Gastroesophageal sphincter (tissue), 3 donors: Measurements from ENCODE around the gene GFRA4.

ENCODE experiments used
- POLR2A ChIP-seq, 2 donors: fragments of 450-650 bp; IDR thresholded peaks; one replicate each; pipeline ENCODE4 v1.6.1; 2017; ENCODE audit warnings: antibody characterized with exemption in 2 of 2, mild to moderate bottlenecking in 2 of 2, moderate library complexity in 1 of 2
- POLR2AphosphoS5 ChIP-seq: sonication (generic); formaldehyde crosslinking; IDR thresholded peaks from one replicate; pipeline ENCODE4 v1.6.1; 2017; ENCODE audit warnings: antibody characterized with exemption
- TF ChIP-seq, protein P1 (sequence below), 4 experiments: fragments of 200-600 bp in 2 of 4; fragments of 450-650 bp in 2 of 4; sonication (generic) in 1 of 4; IDR thresholded peaks; one replicate each; pipeline ENCODE4 v1.5.1; 2017 to 2019; ENCODE audit warnings: antibody characterized with exemption in 4 of 4, mild to moderate bottlenecking in 2 of 4, moderate library complexity in 2 of 4

DNA sequence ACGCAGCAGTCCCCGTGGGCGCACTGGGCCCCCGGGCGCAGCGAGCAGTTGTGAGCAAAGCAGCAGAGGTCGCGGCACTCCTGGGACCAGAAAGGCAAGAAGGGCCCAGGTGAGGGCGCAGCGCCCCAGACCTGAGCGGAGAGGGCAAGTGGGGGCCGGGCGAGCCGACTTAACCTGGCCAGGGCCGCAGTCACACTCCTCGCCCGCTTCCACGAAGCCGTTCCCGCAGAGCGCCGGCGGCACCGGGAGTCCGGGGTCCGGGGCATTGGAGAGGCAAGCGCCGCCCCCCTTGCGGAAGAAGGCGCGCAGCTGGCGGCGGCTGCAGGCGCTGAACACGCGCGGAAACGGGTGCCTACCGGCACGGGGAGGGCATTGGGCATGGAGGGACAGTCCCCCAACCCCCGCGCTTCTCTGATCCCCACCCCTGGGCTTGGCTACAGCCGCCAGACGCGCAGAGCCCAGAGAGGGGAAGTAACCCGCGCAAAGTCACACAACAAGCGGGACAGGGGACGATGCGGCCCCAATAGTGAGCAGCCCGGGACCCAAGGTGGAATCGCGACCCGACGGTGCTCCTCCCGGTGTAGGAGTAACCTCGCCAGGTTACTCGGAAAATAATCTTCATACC, 9.5 kb upstream of the GFRA4 start:
- TF ChIP-seq, protein P1, sequence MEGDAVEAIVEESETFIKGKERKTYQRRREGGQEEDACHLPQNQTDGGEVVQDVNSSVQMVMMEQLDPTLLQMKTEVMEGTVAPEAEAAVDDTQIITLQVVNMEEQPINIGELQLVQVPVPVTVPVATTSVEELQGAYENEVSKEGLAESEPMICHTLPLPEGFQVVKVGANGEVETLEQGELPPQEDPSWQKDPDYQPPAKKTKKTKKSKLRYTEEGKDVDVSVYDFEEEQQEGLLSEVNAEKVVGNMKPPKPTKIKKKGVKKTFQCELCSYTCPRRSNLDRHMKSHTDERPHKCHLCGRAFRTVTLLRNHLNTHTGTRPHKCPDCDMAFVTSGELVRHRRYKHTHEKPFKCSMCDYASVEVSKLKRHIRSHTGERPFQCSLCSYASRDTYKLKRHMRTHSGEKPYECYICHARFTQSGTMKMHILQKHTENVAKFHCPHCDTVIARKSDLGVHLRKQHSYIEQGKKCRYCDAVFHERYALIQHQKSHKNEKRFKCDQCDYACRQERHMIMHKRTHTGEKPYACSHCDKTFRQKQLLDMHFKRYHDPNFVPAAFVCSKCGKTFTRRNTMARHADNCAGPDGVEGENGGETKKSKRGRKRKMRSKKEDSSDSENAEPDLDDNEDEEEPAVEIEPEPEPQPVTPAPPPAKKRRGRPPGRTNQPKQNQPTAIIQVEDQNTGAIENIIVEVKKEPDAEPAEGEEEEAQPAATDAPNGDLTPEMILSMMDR (IDR thresholded peaks at IDR 0.05) = no peak
- TF ChIP-seq POLR2AphosphoS5 (no peak), POLR2A (IDR thresholded peaks at IDR 0.05) (no peak)
